Pulmonary artery endothelial cell (primary cell): ENCODE data around the gene PCNX4. TPM values are rescaled to one million over a fixed set of nuclear protein-coding genes. Genes with fewer than 3 reads are reported as not detected.

Experiments used
- DNase-seq: peaks from one replicate; pipeline ENCODE4 v3.0.0-alpha.2; 2011; ENCODE audit warnings: low read depth, low spot score
- total RNA-seq: library from RNA; depleted of rRNA; stranded (reverse); fragments of >200 nt; gene quantifications from 2 replicates; pipeline ENCODE4 v1.2.3, GENCODE V29; 2014

PCNX4 gene
- total RNA-seq, 1 donor from 2014 or later: 38.3 TPM

DNA sequence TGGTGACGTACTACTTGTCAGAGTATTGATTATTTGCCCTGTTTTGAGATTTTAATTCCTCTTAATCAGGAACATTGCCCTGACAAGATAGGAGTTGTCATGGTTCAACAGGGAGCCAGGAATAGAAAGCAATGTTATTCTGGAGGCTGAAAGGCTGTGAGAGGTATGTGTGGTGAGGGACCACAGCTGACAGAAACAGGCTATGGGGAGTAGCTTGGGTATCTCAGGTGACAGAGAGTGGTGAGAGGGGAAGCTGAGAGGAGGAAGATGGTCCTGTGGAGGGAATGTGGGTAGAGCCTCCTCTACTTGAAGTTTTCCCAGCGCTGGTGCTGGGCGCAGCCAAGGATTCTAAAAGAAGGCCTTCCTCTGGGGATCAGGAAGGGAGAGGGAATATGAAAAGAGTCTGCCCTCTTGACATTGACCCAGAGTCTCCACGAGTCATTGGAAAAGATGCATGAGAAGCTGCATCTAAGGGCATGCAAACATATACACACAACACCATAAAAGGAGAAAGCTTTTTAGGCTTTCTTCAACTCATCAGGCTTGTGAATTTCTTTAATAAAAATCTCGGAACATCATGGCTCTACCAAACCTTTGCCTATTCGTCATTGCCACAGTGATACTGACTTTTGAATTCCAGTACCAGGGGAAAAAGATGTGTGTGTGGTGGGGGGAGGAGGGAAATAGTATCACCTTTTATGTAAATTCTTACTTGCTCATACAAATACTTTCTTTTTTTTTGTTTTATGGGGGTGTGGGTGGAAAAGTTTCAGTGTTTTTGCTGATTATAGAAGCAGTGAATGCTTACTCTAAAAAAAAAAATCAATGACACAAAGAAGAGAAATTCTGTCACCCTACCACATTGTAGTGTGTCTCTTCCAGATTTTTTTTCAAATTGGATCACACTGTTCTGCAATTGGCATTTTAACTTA, 113.4 kb downstream of the PCNX4 start:
- no peak for DNase-seq

DNA sequence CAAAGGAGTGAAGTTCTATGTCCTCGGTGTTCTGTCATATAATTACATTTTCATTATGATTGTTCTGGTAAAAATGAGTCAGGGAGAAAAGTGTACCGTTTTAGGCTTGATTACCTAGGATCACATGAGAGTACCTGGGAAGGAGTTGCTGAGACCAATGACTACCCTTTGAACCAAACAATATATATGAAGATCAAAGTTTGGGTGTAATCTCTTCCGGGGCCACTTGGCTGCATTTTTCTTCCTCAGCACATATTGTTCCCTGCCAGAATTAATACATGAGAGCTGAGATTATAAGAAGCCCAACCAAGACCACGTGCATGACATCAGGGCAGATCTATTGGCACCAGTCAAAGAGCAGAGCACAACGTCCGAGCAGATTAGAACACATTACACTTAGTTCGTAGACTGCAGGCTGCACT, 114.5 kb downstream of the PCNX4 start:
- DNase-seq: no peak

DNA sequence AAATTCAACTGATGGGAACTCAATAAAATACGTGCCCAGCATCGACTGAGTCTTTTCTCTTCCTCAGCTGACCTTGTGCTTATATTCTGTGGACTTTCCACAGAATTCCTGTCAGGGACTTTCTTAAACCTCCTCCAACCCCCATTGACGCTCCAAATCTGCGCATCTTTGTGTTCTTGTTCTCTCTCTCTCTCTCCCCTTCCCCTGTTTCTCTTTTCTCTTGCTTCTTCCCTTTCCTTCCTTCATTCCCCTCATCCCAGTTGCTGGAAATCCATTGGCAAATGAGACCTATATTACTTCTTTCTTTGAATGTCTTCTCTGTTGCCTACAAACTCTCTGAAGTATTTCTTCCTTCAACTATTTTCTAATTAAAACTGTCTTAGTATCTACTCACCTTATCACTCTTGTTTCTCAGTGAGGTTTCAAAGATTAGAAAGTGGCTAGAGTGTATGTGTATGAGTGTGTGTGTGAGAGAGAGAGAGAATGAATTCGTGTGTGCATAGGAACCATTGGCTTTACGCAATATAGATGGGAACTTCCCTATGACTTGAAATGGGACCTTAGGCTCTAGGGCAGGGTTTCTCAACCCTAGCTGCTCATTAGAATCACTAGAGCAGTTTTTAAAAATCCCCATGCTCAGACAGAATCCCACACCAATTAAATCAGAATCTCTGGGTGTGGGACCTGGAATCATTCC, 115.3 kb downstream of the PCNX4 start:
- no peak for DNase-seq

DNA sequence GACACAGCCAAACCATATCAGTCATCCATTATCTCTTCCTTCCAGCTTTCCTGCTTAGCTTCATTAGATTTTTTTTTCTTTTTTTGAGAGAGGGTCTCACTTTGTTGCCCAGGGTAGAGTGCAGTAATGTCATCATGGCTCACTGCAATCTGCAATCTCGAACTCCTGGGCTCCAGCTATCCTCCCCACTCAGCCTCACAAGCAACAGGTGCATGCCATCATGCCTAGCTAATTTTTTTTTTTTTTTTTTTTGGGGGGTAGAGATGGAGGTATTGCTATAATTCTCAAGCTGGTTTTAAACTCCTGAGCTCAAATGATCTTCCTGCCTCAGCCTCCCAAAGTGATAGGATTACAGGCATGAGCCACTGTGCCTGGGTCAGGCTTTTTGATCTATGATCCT, 119.0 kb downstream of the PCNX4 start:
- DNase-seq: no peak

DNA sequence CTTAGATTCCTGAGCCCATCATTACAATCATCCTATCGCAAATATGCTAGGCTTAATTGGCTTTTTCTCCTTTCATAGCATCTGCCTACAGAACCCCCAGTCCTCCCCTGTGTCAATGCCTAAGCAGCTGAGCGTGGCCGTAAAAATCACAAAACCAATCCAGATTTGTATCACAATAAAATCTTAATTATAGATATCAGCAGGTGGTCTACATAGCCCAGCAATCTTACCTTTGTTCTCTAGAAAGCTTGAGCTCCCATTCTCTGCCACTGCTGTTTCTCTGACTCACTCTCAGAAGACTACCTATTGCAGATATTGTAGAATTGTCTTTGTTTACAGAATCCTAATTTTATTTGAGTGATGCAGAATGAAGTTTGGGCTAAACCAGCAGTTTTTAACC, 119.4 kb downstream of the PCNX4 start:
- DNase-seq: no peak

DNA sequence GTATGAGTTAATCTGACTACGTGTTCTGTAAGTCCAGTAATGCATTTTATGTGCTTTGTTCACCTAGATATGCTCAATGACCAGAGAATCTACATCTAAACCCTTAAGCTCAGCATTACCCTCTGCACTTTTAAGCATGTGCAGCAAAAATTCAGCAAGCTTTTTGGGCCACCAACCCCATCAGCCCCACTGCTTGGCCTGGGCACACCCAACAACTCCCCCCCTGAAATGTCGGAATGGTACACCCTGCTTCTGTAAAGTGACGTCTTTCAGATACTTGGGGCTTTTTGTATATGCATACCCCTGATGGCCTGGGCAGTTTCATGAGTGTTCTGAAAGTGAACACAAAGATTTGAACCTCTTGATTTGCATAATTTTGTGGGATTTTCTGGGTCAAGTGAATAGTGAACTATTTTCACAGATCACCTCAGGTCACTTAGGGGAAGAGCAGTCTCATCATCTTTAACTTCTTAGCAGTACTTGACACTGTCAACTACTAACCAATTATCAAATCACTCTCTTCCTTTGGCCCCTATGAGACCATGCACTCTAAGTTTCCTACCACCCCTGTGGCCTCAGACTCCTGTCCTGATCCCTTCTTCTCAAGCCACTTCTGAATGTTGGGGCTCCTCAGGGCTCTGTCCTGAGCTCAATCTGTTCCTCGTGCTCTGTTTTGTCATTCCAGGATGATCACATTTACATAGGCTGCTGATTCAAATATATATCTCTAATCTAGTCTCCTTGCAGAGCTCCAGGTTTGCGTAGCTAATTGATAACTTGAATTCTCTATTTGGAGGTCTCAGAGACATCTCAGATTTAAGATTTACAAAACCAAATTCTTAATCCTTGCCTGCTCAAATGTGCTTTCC, 121.0 kb downstream of the PCNX4 start:
- DNase-seq: no peak

DNA sequence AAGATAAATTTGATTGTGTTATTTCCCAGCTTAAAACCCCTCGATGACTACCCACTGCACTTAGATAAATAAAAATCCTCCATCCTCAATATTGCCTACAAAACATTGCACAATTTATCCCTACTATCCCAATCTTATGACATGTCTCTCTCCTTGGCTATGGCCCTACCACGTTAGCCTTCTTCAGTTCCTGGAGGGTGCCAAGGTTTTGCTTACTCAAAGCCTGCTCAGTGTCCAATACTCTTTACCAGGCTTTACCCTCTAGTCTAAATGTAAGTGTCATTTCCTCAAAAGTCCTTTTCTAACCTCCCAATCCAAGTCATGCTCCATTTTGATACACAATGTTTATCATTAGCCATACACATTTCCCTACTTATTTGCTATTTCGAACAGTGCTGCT, 122.3 kb downstream of the PCNX4 start:
- no peak for DNase-seq

DNA sequence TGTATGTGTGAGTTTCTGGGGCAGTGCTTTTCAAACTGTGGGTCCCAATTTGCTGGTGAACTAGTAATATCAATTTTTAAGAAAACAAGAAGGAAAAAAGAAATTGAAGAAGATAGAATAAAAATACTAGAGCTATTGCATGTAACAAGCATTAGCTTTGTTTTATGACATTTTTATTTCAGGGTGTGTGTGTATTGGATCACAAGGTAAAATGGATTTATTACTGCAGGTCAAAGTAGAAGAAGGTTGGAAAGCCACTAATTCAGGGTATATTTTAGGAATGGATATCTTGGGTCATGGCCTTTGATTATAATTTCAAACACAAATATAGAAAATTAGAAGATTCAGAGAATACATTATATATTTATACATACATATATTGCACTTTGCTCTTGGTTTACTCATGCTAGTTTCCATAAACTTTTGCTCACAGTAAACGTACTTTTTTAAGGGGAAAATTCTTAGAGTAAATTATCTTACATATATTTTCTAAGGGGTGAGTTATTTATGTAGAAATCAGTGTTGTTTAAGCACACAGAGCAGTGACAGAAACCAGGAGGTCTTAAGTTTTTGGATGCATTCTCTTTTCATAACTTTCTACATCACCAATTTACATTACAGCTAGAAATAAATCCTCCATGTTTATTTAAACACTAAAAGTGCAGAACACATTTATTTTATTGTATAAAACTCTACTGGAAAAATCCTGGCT, 122.8 kb downstream of the PCNX4 start:
- no peak for DNase-seq

DNA sequence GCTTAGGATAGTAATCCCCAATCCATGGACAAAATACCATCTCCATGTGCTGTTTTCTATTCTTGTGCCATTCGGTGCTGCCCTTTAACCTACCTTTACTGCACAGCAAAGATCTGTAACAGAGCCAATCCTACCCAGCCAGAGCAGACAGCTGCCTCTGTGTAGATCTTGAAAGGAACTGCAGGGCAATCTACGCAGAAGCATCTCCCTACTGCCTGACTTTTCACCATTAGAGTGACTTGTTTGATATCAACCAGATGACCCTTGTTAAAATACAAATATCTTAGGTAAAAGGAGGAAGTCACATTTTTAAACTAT, 123.4 kb downstream of the PCNX4 start:
- DNase-seq: no peak

DNA sequence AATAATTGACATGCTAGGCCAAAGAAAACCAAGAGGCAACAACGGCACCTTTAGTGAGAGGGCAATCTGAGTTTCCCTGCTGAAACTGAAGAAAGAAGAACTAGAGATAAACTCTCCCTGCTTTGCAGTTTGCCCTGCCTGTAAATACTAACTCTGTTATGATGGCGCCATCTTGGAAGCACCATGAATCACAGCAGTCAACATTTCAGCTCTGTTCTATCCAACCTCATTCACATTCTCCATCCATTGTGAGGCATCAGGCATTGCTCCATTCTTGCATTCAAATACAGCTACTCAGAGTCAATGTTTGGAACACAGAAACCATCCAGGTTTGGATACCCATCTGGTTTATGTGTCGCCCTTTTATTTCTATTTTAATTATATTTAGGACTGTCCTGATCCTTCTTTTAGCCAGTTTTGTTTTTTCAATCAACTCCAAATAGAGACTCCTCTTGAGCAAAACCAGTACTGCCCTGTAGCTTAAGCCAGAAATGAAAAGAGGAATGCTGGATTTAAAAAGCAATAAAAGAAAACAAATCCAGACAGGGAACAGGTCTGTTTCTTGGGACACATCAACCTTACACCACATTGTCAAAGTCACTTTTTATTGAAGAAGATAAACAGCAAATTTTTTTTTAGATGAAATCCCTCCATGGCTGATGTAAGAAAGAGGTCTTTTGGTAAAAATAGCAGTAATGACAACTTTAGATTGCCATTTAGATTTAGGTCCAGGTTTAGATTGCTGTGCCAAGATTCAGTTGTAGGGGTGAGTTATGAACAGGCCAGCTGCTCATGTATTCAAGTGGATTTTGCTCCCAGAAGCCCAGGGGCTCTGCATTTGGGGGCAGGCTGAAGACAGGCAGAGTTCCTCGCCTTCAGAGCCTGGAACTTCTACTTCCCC, 124.0 kb downstream of the PCNX4 start:
- DNase-seq: no peak

DNA sequence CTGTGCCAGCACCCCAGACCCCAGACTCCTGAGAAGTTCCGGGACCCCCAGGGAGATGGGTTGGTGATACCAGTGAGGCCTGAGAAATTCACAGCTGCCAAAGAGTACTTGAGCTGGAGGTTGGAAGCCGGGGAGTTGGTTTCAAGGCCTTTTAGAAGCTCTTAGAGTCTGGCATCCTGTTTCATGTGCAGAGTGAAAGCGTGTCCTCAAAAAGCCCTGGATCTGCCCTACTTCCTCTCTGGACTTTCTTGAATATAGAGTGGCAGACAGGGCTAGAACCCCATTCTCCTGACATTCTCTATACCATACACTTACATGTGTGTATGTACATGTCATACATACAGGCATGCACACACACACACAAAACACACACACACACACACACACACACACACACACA, 126.0 kb downstream of the PCNX4 start:
- no peak for DNase-seq

Other genes starting within 250 kb of the PCNX4 start
- 0.78 and 1.5 TPM in 2 replicates for gene RTN1, start 221.1 kb upstream of the PCNX4 start, total RNA-seq
- not detected in 2 replicates for gene LRRC9, start 171.8 kb upstream of the PCNX4 start, total RNA-seq
- 63.6 and 71.4 TPM in 2 replicates for gene DHRS7, start 73.5 kb downstream of the PCNX4 start, total RNA-seq
- gene PPM1A, start 157.3 kb downstream of the PCNX4 start, total RNA-seq: 14.7 and 26.2 TPM in 2 replicates